ENCODE results near the gene RPE. TPM values are rescaled to one million over a fixed set of nuclear protein-coding genes. Genes with fewer than 3 reads are reported as not detected.

Gene RPE
- total and polyA plus RNA-seq, 4 donors: 12.3 to 50.1 (median 19.2) TPM

- Histone ChIP-seq H3K4me3 (ENCODE audit: low read depth in 1 of 3, low read length in 3 of 3) (no peak overlapping the region), H3K9me3 (ENCODE audit: control insufficient read depth in 4 of 4, low read length in 3 of 4) (no peaks in the 10 kb centered on the region), H3K36me3 (ENCODE audit: control insufficient read depth in 4 of 4, insufficient read depth in 3 of 4, low read depth in 1 of 4, low read length in 3 of 4) (no peaks in the 10 kb centered on the region), H3K27ac (ENCODE audit: low read depth in 1 of 2, low read length in 2 of 2) (no peak overlapping the region), H3K4me1 (ENCODE audit: control insufficient read depth in 4 of 4, insufficient read depth in 4 of 4, low read length in 3 of 4) (peaks cover 0 to 2% (median 1%) of the 10 kb centered on the region in 4 donors), H3K9ac (ENCODE audit: low read depth in 1 of 2, low read length in 2 of 2) (no peak overlapping the region), H3K27me3 (ENCODE audit: control insufficient read depth in 4 of 4, insufficient read depth in 4 of 4, low read length in 3 of 4) (no peaks in the 10 kb centered on the region)
- DNase-seq (ENCODE audit: low spot score): no peak
- 32% methylated on average over 4 of the region's 4 CpGs for WGBS
- TF ChIP-seq NR2F2 (IDR thresholded peaks at IDR 0.05) (no peak), RAD21 (IDR thresholded peaks at IDR 0.05) (peak; percentile 82 to 86), JUND (IDR thresholded peaks at IDR 0.05) (no peak), SP1 (IDR thresholded peaks at IDR 0.05) (no peak), MAX (IDR thresholded peaks at IDR 0.05) (no peak), CTCF (IDR thresholded peaks at IDR 0.05; ENCODE audit: low read depth, low read length, missing input control) (peak; percentile 52), YY1 (IDR thresholded peaks at IDR 0.05) (no peak), GABPA (IDR thresholded peaks at IDR 0.05 in 1 of 2, conservative IDR thresholded peaks at IDR 0.05 in 1 of 2) (no peak), EGR1 (IDR thresholded peaks at IDR 0.05; ENCODE audit: low read depth in 2 of 2) (no peak), ATF3 (IDR thresholded peaks at IDR 0.05) (no peak), RXRA (IDR thresholded peaks at IDR 0.05) (no peak), FOXA1 (IDR thresholded peaks at IDR 0.05) (no peak)
Observed at GRCh38 chr2:209960676-209961630, 41.5 kb upstream of the RPE start.

- H3K27me3 ChIP-seq (ENCODE audit: control insufficient read depth in 4 of 4, insufficient read depth in 4 of 4, low read length in 3 of 4): no peaks in the 10 kb centered on the region
- H3K9me3 ChIP-seq (ENCODE audit: control insufficient read depth in 4 of 4, low read length in 3 of 4): no peaks in the 10 kb centered on the region
- no peak overlapping the region for H3K4me3 ChIP-seq (ENCODE audit: low read depth in 1 of 3, low read length in 3 of 3)
- peaks cover under 1 to 6% (median 3%) of the 10 kb centered on the region in 4 donors for H3K4me1 ChIP-seq (ENCODE audit: control insufficient read depth in 4 of 4, insufficient read depth in 4 of 4, low read length in 3 of 4)
- H3K27ac ChIP-seq (ENCODE audit: low read depth in 1 of 2, low read length in 2 of 2): no peak overlapping the region
- TF ChIP-seq HNF4G (IDR thresholded peaks at IDR 0.05) (no peak), JUND (IDR thresholded peaks at IDR 0.05) (no peak), NR2F2 (IDR thresholded peaks at IDR 0.05) (no peak), EGR1 (IDR thresholded peaks at IDR 0.05; ENCODE audit: low read depth in 2 of 2) (no peak), YY1 (IDR thresholded peaks at IDR 0.05) (no peak), FOXA1 (IDR thresholded peaks at IDR 0.05) (no peak), ZBTB33 (IDR thresholded peaks at IDR 0.05) (no peak), HNF4A (conservative IDR thresholded peaks at IDR 0.05) (no peak)
- no peaks in the 10 kb centered on the region for H3K36me3 ChIP-seq (ENCODE audit: control insufficient read depth in 4 of 4, insufficient read depth in 3 of 4, low read depth in 1 of 4, low read length in 3 of 4)
- H3K9ac ChIP-seq (ENCODE audit: low read depth in 1 of 2, low read length in 2 of 2): no peak overlapping the region
- WGBS: 83% methylated on average over 2 of the region's 2 CpGs
- DNase-seq (ENCODE audit: low spot score): no peak
Observed at GRCh38 chr2:209965723-209966122, 36.7 kb upstream of the RPE start.

All from liver (tissue), 9 donors.